Smooth muscle cell (in vitro differentiated cells): ENCODE data around the gene SSC5D. TPM values are rescaled to one million over a fixed set of nuclear protein-coding genes. Genes with fewer than 3 reads are reported as not detected.
A peak's percentile ranks its signal among the peaks of the same experiment; 100 is the strongest.

ENCODE experiments used
- DNase-seq: peaks from one replicate; lab custom pipeline; 2025; ENCODE audit not compliant: unreplicated experiment; lab: John Stamatoyannopoulos, UW
- H2AFZ ChIP-seq: fragments of 200-600 bp; sonication (generic); 2 replicates; pipeline ENCODE4 v1.6.0; 2016; ENCODE audit warnings: antibody characterized with exemption, low read depth, mild to moderate bottlenecking
- H3F3A ChIP-seq: fragments of 200-600 bp; sonication (generic); 2 replicates; pipeline ENCODE4 v1.6.0; 2017; ENCODE audit warnings: antibody characterized with exemption, low read depth
- H3K27ac ChIP-seq: fragments of 200-600 bp; sonication (generic); 2 replicates; pipeline ENCODE4 v1.5.1; 2016; ENCODE audit warnings: low read depth, mild to moderate bottlenecking
- H3K27me3 ChIP-seq: fragments of 200-600 bp; sonication (generic); 2 replicates; pipeline ENCODE4 v1.6.1; 2016; ENCODE audit warnings: low read depth, mild to moderate bottlenecking
- H3K36me3 ChIP-seq: fragments of 200-600 bp; sonication (generic); 2 replicates; pipeline ENCODE4 v1.5.1; 2016; ENCODE audit warnings: low read depth
- H3K4me1 ChIP-seq: fragments of 200-600 bp; sonication (generic); 2 replicates; pipeline ENCODE4 v1.5.1; 2016; ENCODE audit warnings: low read depth
- H3K4me2 ChIP-seq: fragments of 200-600 bp; sonication (generic); 2 replicates; pipeline ENCODE4 v1.6.0; 2016; ENCODE audit warnings: mild to moderate bottlenecking
- H3K4me3 ChIP-seq: fragments of 200-600 bp; sonication (generic); 2 replicates; pipeline ENCODE4 v1.5.1; 2016; ENCODE audit warnings: mild to moderate bottlenecking
- H3K79me2 ChIP-seq: fragments of 200-600 bp; sonication (generic); 2 replicates; pipeline ENCODE4 v1.6.0; 2016; ENCODE audit warnings: low read depth, mild to moderate bottlenecking
- H3K9ac ChIP-seq: fragments of 200-600 bp; sonication (generic); 2 replicates; pipeline ENCODE4 v1.6.0; 2016; ENCODE audit warnings: low read depth
- H3K9me3 ChIP-seq: fragments of 200-600 bp; sonication (generic); replicated peaks from 2 replicates; pipeline ENCODE4 v1.5.1; 2016; ENCODE audit warnings: low read depth
- H4K20me1 ChIP-seq: fragments of 200-600 bp; sonication (generic); 2 replicates; pipeline ENCODE4 v1.6.0; 2016; ENCODE audit warnings: low read depth
- CTCF ChIP-seq: fragments of 200-600 bp; sonication (generic); IDR thresholded peaks from 2 replicates; pipeline ENCODE4 v1.5.1; 2017; ENCODE audit warnings: borderline replicate concordance, mild to moderate bottlenecking, antibody characterized with exemption; ENCODE audit not compliant: insufficient read depth, poor library complexity, severe bottlenecking
- WGBS: methylation state at CpG from one replicate; pipeline ENCODE4 v1.1.7; 2016; ENCODE audit warnings: low lambda C conversion rate; 5-methylcytosine and 5-hydroxymethylcytosine counted together
- polyA plus RNA-seq: library from polyadenylated mRNA; unstranded; fragments of >200 nt; fragmentation: Nextera tagmentation; extraction: Ambion mirVana; gene quantifications from 2 replicates; pipeline ENCODE4 v1.2.1, GENCODE V29; 2016
- total RNA-seq: library from RNA; depleted of rRNA; stranded (reverse); fragments of >200 nt; gene quantifications from 2 replicates; pipeline ENCODE4 v1.2.3, GENCODE V29; 2014

The SSC5D gene
- total and polyA plus RNA-seq, 2 experiments from 2014 or later = 3.8 to 11.2 TPM

DNA sequence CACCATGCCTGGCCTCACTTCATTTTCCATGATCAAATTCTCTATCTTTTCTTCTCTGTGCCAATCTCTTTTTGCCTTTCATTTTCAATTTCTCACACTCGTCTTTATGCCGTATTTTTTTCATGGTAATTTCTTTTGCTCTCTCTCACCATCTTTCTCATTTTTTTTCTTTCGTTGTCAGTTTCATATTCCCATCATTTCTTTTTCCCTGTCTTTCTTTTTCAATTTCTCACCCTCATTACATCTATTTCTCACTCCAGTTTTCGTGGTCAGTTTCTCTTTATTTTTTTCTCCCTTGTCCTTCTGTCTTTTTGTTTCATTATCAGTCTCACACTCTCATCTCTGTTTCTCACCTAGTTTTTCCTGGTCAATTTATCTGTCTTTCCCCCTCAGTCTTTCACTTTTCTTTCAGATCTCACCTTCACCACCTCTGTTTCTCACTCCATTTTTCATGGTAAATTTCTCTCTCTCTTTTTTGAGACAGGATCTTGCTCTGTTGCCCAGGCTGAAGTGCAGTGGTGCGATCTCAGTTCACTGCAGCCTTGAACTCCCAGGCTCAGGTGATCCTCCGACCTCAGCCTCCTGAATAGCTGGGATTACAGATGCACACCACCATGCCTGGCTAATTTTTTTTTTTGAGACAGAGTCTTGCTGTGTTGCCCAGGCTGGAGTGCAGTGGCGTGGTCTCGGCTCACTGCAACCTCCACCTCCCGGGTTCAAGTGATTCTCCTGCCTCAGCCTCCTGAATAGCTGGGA is 14.1 kb downstream of the SSC5D start:
- WGBS = 95% methylated on average over 9 of the region's 9 CpGs
- no peaks in the 10 kb centered on the region for H4K20me1 ChIP-seq
- H3K9me3 ChIP-seq = no peaks in the 10 kb centered on the region
- H3K9ac ChIP-seq = no peak overlapping the region
- no peaks in the 10 kb centered on the region for H3K27me3 ChIP-seq
- no peak for TF ChIP-seq CTCF
- H3K36me3 ChIP-seq = no peaks in the 10 kb centered on the region
- no peak overlapping the region for H3K27ac ChIP-seq
- no peaks in the 10 kb centered on the region for H3K4me1 ChIP-seq
- no peaks in the 10 kb centered on the region for H3F3A ChIP-seq
- no peaks in the 10 kb centered on the region for H3K79me2 ChIP-seq
- H2AFZ ChIP-seq = no peak overlapping the region
- H3K4me2 ChIP-seq = no peak overlapping the region
- no peak overlapping the region for H3K4me3 ChIP-seq
- no peak for DNase-seq

GRCh38 chr19:55503157-55503501 is 14.9 kb downstream of the SSC5D start:
- no peak overlapping the region for H3K4me3 ChIP-seq
- H4K20me1 ChIP-seq = no peaks in the 10 kb centered on the region
- no peak for DNase-seq
- 89% methylated on average over 16 of the region's 17 CpGs for WGBS
- H3K4me1 ChIP-seq = no peaks in the 10 kb centered on the region
- no peaks in the 10 kb centered on the region for H3F3A ChIP-seq
- no peaks in the 10 kb centered on the region for H3K79me2 ChIP-seq
- no peaks in the 10 kb centered on the region for H3K27me3 ChIP-seq
- H3K27ac ChIP-seq = no peak overlapping the region
- H2AFZ ChIP-seq = no peak overlapping the region
- H3K36me3 ChIP-seq = no peaks in the 10 kb centered on the region
- H3K4me2 ChIP-seq = no peak overlapping the region
- H3K9ac ChIP-seq = no peak overlapping the region
- H3K9me3 ChIP-seq = no peaks in the 10 kb centered on the region
- TF ChIP-seq CTCF = no peak

DNA sequence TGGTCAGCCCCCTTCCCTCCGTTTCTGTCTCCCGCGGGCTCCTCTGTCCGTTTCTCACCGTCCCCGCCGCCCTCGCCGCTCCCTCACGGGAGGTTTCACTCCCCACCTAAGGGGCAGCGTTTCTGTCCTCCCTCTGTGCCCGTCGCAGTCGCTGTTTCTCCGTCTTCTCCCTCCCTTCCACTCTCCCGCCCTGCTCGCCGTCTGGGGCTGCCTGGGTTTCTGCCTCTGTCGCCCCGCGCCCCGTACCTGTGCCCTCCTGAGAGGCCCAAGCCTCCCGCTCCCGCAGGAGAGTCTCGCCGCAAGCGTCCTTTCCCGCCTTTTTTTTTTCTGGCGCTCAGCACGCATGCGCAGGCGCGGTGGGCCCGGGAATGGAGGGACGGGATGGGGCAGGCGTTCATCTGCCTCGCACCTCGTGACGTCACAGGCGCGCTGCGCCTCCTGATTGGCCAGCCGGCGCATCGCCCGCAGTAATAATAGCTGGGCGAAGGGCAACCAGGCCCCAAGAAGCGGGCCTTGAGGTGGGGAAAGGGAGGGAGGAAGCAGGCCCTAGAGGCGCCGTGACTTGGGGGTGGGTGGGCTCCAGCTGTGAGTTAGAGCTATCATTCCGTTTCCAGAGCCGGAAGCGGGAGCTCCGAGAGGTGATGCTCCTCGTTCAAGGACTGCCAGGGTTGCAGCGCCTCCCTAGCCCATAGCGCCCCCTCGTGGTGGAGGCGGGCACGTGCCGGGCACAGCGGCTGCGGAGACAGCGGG is 15.4 kb downstream of the SSC5D start:
- DNase-seq = peak; percentile 98
- 25% methylated on average over 61 of the region's 64 CpGs for WGBS

More for the DNA sequence above, 15.4 kb downstream of the SSC5D start:
- peak; percentile 99 for TF ChIP-seq CTCF
- no peak overlapping the region for H3K9ac ChIP-seq
- no peaks in the 10 kb centered on the region for H3K27me3 ChIP-seq
- H4K20me1 ChIP-seq = no peaks in the 10 kb centered on the region
- H3K4me2 ChIP-seq = peak overlapping the region; percentile 90
- H3K4me1 ChIP-seq = no peaks in the 10 kb centered on the region
- H2AFZ ChIP-seq = peak overlapping the region; percentile 81
- no peaks in the 10 kb centered on the region for H3K36me3 ChIP-seq
- peak overlapping the region; percentile 64 for H3K4me3 ChIP-seq
- H3K9me3 ChIP-seq = no peaks in the 10 kb centered on the region
- H3K27ac ChIP-seq = no peak overlapping the region
- H3K79me2 ChIP-seq = no peaks in the 10 kb centered on the region
- H3F3A ChIP-seq = no peaks in the 10 kb centered on the region
